GM21825 (cell line): ENCODE data around the gene PRSS21.

Source experiments
- ATAC-seq: cut with Tn5 transposase; IDR thresholded peaks from one replicate; pipeline ENCODE4 v1.9.1; 2021; ENCODE audit warnings: mild to moderate bottlenecking, moderate library complexity; ENCODE audit not compliant: unreplicated experiment

The PRSS21 gene

GRCh38 chr16:2840914-2841313 is 23.9 kb downstream of the PRSS21 start:
- no peak for ATAC-seq

GRCh38 chr16:2841606-2842339 is 24.7 kb downstream of the PRSS21 start:
- ATAC-seq, result no peak

- ATAC-seq, result no peak
Measured at GRCh38 chr16:2842340-2843000, 25.4 kb downstream of the PRSS21 start.

GRCh38 chr16:2843526-2843925 is 26.5 kb downstream of the PRSS21 start:
- no peak for ATAC-seq

- ATAC-seq, result no peak
Measured at GRCh38 chr16:2845116-2845515, 28.1 kb downstream of the PRSS21 start.

GRCh38 chr16:2846511-2847310 is 29.7 kb downstream of the PRSS21 start:
- ATAC-seq, result no peak

- no peak for ATAC-seq
Measured at GRCh38 chr16:2848933-2849725, 32.1 kb downstream of the PRSS21 start.

- no peak for ATAC-seq
Measured at GRCh38 chr16:2852003-2852730, 35.1 kb downstream of the PRSS21 start.

GRCh38 chr16:2852731-2853507 is 35.9 kb downstream of the PRSS21 start:
- no peak for ATAC-seq

GRCh38 chr16:2853531-2854073 is 36.6 kb downstream of the PRSS21 start:
- ATAC-seq, result no peak

GRCh38 chr16:2854700-2855309 is 37.8 kb downstream of the PRSS21 start:
- ATAC-seq, result no peak

GRCh38 chr16:2855536-2855935 is 38.5 kb downstream of the PRSS21 start:
- ATAC-seq, result no peak

GRCh38 chr16:2856061-2856670 is 39.1 kb downstream of the PRSS21 start:
- no peak for ATAC-seq

- ATAC-seq, result no peak
Measured at GRCh38 chr16:2856686-2857450, 39.8 kb downstream of the PRSS21 start.

GRCh38 chr16:2857451-2858244 is 40.6 kb downstream of the PRSS21 start, which contains the start of gene PRSS22:
PRSS22 (minus strand) TSS chr16:2858170; CDS start chr16:2858104, 66 bp downstream.
- ATAC-seq, result no peak

GRCh38 chr16:2858245-2859025 is 41.4 kb downstream of the PRSS21 start:
- no peak for ATAC-seq
